Kidney capillary endothelial cell (primary cell): Measurements from ENCODE around the gene LRP1.
A peak's percentile ranks its signal among the peaks of the same experiment; 100 is the strongest.

Experiments
- DNase-seq: peaks from one replicate; pipeline ENCODE4 v3.0.0-alpha.2; 2018; ENCODE audit warnings: low spot score

LRP1 gene

DNA sequence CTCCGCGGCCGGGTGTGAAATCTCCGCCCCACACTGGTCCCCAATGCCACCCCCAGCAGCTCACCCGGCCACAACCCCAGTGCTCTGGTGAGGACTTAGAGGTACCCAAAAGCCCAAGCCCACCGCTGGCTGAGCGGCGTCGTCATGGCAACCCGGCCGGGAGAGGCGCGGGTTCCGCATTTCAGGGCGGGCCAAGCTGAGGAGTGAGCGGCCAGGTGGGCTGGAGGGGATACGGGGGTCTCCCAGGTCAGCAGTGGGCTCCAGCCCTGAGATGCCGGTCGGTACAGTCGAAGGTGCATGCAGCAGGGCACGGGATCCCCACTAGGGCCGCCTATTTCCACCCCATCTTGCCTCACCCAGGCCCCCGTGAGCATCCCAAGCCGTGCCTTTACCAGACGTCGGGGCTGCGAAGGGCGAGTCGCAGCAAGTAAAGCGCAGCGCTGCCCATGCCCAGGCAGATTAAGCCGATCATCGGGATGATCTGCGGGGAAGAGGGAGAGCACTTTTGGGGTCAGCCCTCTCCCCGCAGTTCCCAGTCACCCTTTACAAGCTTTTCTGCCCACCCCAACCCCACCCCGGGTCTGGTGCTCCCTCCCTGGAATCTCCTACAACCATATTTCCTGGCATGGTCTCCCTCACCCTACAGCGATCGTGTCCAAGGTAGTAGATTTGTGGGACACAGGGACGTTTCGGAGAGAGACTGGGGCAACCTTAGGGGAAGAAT, 108.1 kb downstream of the LRP1 start:
- DNase-seq = no peak

DNA sequence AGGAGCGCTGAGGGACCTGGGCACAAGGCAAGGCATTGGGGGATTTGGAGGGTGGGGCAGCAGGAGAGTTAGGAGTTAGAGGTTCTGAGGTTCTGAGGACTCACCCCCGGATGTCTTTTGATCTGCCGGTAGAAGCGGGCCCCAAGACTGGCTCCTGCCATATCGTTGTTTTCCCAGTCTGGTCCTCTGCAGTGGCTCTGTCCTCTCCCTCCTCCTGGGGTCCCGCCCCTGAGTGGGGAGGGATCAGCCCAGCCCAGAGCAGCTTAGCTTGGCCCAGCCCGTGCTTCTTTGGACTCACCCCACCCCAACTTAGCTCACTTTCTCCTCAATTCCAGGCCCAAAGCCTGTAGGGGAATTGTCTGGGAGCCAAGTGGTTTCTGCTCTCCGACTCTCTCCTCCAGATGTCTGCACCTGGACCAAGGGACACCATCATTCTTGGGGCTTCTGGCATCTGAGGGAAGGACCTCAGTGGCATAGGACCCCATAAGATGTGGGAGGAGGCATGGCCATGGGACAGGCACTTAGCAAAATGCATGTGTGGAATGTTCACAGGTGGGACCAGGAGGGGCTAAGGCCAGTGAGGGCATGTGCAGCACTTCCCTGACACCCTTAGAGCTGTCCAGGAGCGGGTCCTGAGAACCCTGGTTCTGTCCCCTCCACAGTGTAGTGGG, 108.8 kb downstream of the LRP1 start:
- no peak for DNase-seq

DNA sequence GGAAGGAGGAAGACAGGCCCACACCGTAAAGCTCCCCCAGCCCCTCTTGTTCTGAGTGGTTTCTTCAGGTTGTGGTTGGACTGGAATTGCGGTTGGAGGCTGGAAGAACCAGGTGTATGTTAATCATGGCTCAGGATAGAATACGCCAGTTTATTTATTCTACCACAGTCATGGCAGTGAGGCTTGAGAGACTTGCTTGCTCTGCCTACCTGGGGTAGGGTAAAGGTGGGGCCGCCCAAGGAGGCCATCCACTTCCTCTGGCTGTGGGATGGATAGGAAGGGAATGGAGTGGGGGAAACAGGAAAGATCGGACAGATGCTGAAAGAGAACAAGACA, 109.3 kb downstream of the LRP1 start:
- no peak for DNase-seq

DNA sequence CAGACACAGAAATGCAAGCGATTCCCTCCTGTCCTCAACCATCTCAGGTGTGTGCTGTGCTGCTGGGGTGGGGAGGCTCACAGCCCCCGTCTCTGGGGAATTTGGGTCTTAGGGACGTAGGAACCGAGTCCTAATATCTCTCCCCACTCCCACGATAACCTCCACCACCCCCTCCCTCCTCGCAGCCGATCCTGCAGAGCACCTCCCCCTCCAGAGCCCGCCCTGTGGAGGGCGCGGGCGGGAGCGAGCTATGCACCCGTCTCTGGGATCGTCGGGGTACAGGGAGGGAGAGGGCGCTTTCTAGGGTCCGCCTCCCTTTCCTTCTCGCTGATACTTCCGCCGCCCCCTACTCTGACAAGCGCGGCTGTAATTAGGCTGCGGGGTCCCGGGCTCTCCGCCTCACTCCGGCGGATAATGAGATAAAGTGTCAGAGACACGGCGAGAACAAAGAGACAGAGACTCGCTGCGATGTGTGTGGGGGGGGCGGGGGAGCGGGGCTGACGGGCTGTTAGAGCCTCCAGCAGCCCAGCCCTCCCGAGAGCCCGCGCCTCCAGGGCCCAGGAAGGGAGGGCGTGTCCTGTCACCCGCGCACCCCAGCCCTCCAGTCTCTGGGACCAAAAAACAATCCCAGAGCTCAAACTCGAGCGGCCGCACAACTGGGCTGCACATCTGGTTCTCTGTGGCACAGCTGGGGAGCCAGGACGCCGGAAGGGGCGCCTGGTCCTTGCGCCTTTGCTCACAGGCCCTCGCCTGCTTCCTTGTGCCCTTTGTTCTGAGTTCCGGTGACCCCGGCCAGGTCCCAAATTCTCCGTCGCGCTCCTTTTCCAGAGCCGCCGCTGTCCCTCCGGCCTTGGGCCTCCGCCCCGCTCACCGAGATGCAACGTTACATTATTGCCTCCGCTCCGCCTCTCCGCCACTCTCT, 109.9 kb downstream of the LRP1 start:
- no peak for DNase-seq

DNA sequence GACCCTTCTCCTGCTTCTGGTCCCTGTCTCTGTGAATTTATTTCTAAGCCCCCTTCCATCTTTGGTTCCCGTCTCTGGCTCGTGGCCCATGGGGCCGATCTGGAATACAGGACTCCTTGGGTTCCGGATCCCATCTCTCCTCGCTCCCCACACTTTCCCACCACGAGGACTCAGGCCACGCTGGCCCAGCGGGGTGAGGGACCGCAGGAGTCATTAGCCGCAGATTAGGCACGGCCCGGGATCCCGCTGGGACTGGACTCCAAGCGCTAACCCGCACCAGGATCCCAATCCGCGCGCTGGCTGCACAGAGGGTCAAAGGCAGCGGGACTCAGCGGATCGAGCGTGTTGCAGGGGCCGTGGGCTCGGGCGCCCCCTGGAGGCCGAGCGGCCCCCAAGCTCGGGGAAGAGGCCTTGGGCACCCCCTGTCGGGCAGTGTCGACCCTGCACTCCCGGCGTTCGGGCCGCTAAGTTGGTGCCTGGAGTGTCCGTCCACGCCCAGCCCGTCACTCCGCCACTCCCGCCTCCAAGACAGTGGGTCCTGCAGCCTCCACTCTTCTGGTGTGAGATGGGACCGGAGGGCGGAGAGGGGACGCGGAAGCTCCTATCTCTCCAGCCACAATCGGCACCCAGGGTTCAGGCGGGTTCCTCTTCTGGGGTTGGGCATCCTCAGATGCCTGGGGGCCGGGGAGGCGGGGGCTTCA, 110.7 kb downstream of the LRP1 start:
- DNase-seq = peak; percentile 90

DNA sequence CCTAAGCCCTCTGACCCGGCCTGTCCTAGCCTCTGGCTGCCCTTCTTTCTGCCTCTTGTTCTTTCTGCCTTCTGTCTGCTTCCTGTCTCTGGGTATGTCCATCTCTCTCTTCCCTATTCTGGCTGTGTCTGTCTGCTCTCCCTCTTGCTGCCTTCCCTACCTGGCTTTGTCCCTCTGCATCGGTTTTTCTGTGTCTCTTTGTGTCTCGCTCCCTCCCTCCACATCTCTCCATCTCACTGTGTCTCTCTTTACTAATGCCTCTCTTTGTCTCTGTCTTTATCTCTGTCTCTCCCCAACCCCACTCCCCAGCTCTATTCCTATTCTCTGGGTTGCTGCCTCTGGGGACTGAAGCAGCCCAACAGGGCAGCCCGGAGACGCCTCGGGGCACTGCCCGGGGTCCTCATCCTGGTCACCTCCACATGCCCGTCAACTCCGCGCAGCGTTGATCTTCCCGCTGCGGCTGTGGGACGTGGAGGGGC, 111.3 kb downstream of the LRP1 start:
- no peak for DNase-seq

DNA sequence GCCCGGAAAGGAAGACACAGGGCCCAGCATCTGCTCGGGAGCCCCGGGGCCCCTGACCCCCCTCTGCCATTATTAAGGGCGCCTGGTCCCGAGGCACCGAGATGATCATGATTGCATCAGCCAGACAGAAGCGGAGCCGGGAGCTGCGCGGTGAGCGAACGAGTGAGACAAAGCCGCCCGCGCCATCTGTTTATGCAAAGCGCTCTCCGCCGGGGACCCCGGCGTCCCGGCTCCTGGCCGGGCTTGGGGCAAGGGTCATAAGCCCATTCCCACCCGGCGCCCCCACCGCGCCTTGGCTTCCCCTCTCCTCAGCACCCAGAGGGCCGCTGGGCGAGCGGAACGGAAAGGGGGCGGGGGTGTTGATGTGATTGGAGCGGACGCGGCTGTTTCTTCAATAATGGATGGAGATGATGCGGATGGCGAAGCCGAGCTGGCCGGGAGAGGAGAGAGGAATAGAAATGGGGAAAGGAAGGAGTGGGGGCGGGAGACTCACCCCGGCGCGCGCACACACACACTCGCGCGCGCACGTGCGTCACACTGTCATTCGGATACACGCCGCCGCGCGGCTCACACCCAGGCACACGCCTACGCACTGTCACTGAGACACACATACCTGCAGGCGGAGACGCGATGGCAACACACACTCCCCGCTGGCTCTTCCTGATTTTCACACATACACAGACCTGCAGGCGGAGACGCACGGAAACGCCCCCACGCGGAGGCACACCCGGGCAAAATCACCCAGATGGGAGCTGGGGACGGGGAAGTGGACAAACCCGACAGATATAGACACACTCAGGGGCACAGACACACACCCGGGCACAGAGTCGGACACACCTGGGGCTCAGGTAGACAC, 112.0 kb downstream of the LRP1 start:
- no peak for DNase-seq

DNA sequence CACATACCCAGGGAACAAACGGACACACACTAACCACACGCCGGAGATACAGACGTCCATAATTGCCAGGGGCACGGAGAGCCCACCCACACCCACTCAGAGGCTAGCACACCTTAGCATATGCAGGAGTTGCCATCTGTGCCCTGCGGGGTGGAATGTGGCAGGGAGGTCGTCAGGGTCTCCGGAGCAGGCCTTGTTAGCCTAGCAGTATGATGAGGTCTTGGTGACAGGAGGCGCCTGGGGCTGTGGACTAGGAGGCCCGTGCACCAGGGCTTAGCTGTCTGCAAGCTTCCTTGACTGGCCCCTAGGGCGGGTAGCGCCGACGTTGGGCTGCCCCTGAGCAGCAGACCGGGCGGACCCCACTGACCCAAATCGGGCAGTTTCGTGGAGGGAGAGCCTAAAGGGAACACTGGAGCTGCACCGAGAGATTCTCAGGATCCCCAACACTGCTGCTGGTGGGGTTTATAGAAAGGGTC, 112.7 kb downstream of the LRP1 start:
- no peak for DNase-seq

DNA sequence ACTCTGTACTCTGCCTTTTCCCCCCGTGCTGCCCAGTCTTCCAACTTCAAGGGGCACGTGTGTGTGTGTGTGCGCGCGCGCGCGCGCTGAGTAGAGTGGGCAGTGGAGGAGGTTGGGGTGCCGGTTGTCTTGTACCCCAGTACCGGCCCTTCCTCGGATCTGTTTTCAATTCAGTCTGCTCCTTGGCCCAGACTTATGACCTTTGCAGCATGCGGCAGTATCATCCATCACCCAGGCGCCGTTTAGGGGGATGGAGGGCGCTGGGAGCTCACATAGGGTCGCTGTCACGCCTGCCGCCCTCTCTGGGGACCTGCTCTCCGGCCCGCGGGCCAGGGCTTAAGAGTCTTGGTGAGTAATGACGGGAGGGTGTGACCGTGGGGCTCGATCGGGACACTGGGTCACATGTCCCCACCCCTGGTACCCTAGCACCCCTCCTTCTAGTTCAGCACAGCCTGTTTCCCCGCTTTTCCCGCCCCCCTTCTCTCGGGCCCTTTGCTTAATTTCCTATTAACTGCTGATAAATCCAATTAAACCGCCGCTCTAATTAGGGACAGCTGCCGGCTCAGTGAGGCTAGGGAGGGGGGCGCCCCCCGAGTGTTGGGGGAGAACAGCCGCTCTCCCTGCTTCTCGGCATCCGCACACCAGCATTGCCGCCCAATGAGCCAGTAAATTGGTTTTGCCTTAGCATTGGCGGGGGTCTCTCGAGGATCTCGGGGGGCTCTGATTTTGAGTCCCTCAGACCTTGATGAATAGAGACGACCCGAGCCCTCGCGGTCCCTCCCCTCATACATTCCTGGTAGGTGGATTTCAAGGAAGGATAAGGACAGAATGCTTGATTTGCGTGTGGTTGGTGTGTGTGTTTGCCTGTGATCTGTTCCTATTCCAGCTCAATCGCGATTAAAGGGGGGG, 113.4 kb downstream of the LRP1 start:
- DNase-seq = no peak

DNA sequence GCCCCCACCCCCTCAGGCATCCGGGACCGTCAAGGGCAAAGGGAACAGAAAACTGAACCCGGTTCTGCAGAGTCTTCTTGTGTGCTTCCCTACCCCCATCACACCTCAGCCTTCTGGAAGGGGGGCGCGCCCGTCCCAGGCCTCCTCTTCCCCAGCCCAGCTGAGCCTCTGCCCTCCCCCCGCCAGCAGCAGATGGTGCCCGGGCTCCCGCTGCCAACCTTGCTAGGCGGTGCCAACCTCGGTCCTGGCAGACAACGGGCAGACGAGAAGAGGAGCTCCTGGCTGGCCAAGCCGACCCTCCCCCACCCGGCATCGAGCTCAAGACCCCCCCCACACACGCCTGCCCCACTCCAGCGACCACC, 114.0 kb downstream of the LRP1 start:
- no peak for DNase-seq

DNA sequence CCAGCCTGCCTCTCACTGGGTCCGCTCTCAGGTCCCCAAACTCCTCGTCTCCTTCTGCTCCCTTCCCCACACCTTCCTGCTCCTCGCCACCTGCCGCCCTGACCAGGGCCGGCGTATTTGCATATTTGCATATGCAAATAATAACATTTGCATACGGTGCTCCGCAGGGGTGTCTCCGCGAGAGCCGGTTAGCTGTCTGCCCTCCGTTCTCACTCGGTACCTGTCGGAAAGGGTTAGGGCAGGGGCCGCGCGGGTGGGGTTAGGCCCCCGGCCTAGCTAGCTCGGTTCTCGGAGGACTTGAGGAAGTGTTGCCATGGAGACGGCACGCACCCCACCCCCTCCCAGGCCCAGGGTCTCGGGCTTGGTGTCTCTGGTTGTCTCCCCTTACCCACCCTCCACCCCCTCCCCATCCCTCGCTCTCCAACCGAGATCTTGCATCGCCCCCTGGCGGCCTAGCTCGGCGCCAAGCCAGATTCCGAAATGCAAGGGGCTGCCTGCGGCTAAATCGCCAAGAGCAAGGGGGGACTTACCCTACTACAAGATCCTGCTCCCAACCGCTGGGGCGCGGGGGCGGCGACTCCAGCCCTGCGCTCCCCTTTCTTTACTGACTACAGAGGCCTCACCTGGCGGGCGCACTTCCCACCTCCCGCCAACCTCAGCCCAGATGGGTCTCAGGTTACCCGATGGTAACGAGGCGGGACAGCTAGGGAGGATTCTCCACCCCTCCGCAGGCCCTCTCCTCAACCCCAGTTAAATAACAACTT, 114.6 kb downstream of the LRP1 start:
- DNase-seq = no peak

DNA sequence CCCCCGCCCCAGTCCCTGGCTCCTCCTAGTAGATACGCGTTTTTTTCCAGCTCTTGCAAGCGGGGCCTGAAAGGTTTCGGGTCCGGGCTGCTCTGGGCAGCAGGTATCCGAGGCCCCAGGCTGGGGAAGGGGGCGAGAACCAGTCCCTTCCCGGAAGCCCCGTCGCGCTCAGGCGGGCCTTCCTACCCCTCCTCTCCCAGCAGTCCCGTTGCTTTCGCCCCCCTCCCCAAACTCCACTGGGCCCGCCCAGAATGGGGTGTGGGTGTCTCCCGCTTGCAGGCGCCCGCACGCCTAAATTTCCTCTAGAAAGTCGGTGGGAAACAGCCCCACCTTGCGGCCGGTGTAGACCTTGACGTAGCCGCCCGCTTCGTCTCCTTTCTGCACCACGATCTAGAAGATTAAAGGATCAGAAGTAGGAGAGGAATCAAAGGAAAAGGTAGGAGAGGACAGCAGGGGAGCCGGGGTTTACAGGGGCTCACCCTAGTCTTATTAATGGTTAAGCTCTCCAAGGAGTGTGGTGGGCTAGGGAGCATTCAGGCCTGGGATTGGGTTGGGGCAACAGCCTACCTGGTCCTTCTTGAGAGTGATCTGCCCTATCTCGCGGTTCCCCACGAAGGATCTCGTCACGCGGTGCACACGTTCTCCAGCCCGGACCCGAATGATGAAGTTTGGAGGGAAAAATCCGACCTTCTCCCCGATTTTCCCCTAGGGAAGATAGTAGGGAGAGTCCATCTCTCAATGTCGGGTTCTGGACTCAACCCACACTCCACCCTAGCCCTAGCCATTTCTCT, 115.4 kb downstream of the LRP1 start:
- DNase-seq = no peak

DNA sequence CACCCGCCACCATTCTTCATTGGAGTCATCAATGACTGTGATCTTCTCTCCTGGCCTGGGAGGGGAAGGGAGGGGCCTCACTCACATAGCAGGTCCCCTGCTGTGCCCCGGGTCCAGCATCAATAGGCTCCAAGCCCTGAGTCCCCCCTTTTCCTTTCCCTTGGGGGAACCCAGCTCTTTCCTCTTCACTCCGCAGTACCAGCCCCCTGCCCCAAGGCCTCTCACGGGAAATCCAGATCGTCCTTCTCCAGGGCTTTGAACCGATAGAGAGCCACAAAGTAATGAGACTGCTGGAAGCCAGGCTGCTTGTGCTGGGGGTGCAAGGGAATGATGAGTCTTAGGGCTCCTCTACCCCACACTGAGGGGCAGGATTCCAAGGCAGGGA, 116.0 kb downstream of the LRP1 start:
- no peak for DNase-seq

DNA sequence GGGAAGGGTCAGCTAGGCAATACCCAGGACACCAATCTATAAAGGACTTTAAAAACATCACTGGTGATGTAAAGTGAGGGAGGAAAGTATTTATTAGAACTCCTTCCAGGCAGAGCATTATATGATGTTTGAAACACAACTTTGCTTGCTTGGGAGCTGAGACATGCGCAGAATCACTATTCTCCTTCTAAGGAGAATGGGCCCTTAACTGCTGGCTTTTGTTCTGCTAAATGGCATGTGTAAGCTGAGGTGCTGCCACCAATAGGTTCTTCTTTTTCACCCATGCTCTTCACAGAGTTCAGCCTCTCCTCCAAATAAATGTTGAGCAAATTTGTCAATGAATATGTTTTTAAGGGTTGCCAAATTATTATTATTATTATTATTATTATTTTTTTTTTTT, 118.8 kb downstream of the LRP1 start:
- no peak for DNase-seq

DNA sequence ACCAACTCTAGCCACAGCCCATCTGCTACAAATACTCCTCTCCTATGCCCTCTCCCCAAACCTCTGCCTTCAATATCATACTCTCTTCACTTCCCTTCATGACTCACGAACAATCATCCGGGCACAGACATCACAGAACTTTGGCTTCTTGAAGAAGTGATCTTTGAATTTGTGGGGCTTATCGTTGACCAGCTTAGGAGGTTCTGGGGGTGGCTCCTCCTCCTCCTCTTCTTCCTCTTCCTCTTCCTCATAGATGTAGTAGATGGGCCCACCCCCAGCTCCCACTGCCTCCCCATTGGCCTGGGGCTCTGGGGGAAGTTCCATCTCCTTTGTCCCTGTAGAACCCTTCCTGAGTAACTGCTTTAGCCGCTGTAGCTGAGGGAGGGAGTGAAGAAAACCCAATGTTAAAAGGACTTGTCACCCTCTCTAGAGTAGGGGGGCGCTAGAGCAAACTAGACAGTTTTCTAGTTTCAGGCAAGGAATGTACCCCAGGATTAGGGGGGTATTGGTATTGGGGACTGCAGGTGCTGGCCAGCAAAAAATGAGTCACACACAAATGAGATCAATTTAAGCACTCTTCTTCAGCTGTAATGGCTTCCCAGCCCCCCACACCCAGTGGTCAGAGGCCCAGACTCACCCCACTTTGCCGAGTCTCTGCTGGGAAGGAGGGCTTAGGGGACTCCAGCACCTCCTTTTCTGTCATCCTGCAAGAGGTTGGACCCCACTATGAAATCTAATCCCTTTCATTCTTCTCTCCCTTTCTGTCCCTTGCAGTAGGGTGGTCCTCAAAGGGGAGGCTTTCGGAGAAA, 120.9 kb downstream of the LRP1 start:
- DNase-seq = no peak

DNA sequence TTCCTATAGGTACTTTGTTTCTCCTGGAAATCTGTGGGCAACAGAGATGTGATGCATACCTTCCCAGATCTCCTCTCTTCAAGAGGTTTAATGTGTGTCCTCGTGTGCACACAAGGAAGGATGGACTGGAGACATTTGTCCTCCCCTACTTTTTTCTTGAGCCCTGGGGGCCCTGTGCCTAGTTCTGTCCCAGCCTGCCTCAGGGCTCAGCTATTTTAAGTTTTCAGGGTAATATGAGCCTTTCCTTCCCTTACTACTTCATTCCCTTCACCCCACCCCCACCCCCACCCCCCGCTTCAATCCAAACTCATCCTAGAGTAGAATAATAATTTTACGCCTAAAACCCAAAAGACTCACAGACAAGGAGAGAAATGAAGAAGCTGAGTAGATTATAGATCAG, 122.3 kb downstream of the LRP1 start:
- DNase-seq = no peak

DNA sequence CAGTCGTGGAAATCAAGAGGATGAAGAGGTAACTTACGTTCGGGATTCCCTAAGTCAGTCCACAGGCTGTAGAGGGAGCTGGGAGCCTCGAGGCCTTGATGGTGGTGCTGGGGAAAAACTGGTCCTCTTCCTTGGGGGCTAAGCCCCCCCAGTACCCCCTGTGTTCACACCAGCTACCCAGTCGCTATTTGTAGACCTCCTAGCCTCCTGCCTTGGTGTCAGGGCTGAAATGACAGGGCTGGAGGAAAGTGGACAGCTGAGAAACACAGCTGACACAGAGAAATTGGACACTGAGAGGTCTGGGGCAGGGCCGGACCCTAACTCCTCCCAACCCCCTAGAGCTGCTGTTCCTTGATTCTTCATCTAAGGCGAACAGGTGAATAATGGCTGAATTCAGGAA, 122.7 kb downstream of the LRP1 start, which contains the start of gene STAC3:
Gene STAC3 (minus strand): TSS at position 232 of the 400 bp plus-strand sequence. CDS start 1,551 bp downstream, outside the sequence.
- no peak for DNase-seq
